GM10266 (cell line): Measurements from ENCODE around the gene GLDN.

ENCODE experiments used
- DNase-seq: peaks from one replicate; pipeline ENCODE4 v3.0.0; 2012; ENCODE audit errors: extremely low spot score
- TF ChIP-seq, protein P1 (sequence below): IDR thresholded peaks from 2 replicates; pipeline ENCODE4 v1.5.1; 2012; ENCODE audit warnings: mild to moderate bottlenecking, low read depth; ENCODE audit not compliant: control insufficient read depth, insufficient read depth; ENCODE audit errors: missing control alignments

The GLDN gene

DNA sequence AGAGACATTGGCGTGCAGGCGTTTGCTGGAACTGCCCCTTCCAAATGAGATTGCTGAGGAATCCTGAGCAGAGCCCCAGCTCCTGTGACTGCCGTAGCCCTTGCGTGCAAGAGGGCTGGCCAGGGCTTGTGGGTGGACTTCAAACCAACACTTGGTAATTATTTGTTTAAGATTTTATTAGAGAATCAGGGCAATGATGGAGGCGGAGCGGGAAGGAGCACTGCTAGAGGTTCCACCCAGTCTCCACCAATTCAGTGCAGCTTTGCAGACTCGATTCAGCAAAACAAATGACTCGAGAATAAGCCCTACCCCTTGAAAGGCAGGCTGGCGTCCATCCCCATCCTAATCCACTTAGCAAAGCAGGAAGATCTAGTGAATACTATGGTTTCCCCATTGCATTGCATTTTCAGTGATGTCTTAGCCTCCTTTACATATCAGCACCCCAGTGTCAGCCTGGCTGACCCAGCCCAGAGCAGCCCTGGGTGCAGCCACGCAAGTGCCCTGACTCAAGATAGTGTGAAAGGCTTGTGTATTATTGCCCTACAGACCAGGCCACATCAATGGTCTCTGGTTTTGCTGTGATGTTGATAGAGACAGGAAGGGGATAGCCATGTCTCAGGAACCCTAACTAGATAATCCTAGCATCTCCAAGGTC, 26.0 kb downstream of the GLDN start:
- TF ChIP-seq, protein P1, sequence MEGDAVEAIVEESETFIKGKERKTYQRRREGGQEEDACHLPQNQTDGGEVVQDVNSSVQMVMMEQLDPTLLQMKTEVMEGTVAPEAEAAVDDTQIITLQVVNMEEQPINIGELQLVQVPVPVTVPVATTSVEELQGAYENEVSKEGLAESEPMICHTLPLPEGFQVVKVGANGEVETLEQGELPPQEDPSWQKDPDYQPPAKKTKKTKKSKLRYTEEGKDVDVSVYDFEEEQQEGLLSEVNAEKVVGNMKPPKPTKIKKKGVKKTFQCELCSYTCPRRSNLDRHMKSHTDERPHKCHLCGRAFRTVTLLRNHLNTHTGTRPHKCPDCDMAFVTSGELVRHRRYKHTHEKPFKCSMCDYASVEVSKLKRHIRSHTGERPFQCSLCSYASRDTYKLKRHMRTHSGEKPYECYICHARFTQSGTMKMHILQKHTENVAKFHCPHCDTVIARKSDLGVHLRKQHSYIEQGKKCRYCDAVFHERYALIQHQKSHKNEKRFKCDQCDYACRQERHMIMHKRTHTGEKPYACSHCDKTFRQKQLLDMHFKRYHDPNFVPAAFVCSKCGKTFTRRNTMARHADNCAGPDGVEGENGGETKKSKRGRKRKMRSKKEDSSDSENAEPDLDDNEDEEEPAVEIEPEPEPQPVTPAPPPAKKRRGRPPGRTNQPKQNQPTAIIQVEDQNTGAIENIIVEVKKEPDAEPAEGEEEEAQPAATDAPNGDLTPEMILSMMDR = no peak
- no peak for DNase-seq

DNA sequence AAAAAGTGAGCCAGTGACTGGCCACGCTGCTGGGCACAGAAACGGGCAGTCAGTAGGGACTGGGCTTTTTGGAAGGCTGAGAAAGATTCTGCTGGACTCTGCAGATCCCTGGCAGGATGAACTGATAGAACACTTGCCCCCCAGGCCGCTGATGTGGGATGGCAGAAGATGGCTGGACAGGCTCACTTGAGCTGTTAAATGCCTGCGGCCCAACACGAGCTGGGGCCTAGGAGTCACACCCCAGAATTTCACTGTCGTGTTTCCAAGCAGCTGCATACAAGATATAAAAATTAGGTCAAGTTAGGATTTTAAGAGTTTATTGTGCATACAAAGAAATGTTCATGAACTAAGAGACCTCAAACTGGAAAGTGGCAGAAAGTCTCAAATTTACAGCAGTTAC, 26.9 kb downstream of the GLDN start:
- TF ChIP-seq, protein P1 = no peak

DNA sequence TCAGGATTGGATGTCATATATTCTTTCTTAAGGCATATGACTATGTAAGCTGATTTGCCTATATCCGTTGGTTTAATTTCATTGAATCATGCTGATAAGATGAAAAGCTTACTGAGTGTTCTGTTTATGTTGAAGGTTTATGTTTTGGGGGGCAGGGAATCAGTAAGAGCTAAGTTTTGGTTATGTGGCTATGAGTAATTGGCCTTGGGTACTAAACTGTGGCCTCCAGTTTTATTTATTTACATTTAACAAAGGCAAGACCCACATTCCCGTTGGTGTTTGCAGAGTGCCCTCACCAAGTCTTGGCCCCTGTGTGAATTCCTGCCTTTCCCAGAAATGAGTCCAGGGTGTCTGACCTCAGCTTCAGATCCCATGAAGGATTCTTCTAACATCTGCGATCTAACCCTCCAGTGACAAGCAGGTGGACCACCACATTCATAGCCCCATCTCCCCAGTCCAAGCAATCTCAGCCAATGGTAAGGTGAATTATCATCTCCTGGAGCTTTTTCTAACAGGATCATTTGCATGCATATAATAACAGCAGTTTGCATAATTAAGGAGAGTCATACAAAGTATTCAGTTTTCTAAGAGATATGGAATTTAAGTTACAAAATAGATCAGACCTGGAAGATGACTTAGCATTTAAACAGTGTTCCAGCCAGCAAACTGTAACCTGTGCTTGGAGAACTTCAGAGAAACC, 27.4 kb downstream of the GLDN start:
- no peak for DNase-seq
- TF ChIP-seq, protein P1 = no peak

More for the DNA sequence above, 26.9 kb downstream of the GLDN start:
- DNase-seq = no peak

DNA sequence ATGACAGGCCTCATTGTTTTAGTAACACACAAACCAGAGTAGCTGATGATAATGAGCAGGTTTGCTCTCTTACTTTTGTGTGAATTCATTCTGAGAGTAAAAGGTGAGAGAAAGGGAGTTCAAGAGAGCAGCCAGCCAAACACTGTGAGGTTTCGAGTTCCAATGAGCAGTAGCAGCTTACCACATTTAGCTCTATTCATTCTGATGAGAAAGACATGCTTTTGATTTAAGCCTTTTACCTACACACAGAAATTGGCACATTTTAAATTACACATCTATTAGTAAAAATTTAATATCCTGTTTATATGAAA, 28.0 kb downstream of the GLDN start:
- DNase-seq = no peak
- TF ChIP-seq, protein P1 = no peak

DNA sequence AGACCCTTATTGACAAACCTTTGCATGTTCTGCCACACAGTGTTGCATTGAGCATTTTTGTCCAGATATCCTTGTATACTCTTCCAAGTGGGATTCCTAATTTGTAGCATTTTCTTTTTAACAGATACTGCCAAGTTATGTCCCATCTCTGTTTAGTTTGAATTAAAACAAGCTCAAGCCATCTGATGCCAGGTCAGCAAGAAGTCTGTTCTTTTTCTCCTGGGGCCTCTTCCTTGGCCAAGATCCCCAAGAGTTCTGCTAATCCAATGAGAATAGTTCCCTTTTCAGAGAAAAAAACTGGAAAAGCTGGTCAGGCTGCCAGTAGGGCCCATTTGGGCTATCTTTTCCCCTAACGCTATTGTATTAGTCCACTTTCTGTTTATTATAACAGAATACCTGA, 29.8 kb downstream of the GLDN start:
- TF ChIP-seq, protein P1 = no peak
- no peak for DNase-seq

DNA sequence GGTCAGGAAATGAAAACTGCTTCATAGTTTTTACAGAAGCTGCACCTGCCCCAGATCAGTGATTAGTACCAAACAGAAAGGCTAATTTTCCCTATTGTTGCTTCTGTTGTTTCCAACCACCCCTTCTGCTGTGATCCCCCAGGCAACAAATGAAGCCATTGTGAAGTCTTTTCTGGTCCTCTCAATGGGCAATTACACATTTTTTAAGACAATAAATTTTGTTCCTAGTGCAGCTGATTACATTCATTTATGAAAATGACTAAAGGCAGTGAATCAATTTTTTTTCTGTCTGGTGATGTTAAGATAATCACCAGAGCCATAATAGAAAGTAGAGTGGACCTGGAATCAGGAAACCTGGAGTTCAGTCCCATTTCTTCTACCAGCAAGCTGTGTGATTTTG, 32.7 kb downstream of the GLDN start:
- TF ChIP-seq, protein P1 = no peak
- no peak for DNase-seq

DNA sequence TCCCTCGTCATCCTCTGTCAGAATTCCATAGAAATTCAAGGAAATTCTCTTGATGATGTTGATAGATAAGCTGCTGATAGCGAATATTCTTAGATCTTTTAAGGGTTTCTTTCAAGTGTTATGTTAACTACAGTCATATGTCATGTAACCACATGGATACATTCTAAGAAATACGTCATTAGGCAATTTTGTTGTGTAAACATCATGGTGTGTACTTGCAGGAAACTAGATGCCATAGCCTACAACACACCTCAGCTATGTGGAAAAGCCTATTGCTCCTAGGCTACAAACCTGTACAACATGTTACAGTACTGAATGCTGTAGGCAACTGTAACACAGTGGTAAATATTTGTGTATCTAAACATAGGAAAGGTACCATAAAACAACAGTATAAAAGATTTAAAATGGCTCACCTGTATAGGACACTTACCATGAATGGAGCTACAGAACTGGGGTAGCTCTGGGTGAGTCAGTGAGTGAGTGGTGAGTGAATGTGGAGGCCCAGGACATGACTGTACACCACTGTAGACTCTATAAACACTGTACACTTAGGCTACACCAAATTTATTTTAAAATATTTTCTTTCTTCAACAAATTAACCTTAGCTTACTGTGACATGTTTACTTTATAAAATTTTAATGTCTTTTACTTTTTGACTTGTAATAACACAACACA, 34.6 kb downstream of the GLDN start:
- DNase-seq = no peak
- TF ChIP-seq, protein P1 = no peak
